OCI-M1 (cell line): ENCODE data around the gene EPDR1.

ENCODE experiments used
- DNase-seq: peaks from one replicate; lab custom pipeline; 2025; lab: John Stamatoyannopoulos, UW

EPDR1 gene

GRCh38 chr7:37981664-37982063 is 61.2 kb downstream of the EPDR1 start:
- DNase-seq, result no peak

- no peak for DNase-seq
These were observed 62.0 kb downstream of the EPDR1 start for GRCh38 chr7:37982423-37982822.

- no peak for DNase-seq
These were observed 64.4 kb downstream of the EPDR1 start for GRCh38 chr7:37984750-37985390.

- DNase-seq, result no peak
These were observed 66.5 kb downstream of the EPDR1 start for GRCh38 chr7:37986908-37987330.

GRCh38 chr7:37987732-37988131 is 67.3 kb downstream of the EPDR1 start:
- peak; percentile 69 for DNase-seq

- DNase-seq, result no peak
These were observed 68.5 kb downstream of the EPDR1 start for GRCh38 chr7:37988721-37989650.

- no peak for DNase-seq
These were observed 69.9 kb downstream of the EPDR1 start for GRCh38 chr7:37990337-37990736.

- DNase-seq, result no peak
These were observed 72.6 kb downstream of the EPDR1 start for GRCh38 chr7:37993060-37993501.

GRCh38 chr7:37999673-38000072 is 79.2 kb downstream of the EPDR1 start:
- DNase-seq, result no peak

- DNase-seq, result no peak
These were observed 79.8 kb downstream of the EPDR1 start for GRCh38 chr7:38000272-38000671.
